Spleen (tissue), 11 donors: ENCODE data around the gene LEKR1. TPM values are rescaled to one million over a fixed set of nuclear protein-coding genes. Genes with fewer than 3 reads are reported as not detected.

Experiments
- DNase-seq: peaks from one replicate; pipeline ENCODE4 v3.0.0-alpha.2; 2020
- H3K27ac ChIP-seq, 8 donors: fragments of 200-600 bp; sonication (generic) in 7 of 8; 1 replicate in 4 of 8; 2 replicates in 4 of 8; pipeline versions ENCODE4 v1.5.0 to v1.8.0; 2016 to 2021; ENCODE audit warnings: inconsistent platforms in 4 of 8, mild to moderate bottlenecking in 4 of 8, moderate library complexity in 1 of 8
- H3K27me3 ChIP-seq, 7 donors: fragments of 200-600 bp; sonication (generic) in 6 of 7; replicated peaks in 1 of 7; 1 replicate in 4 of 7; 2 replicates in 3 of 7; pipeline versions ENCODE4 v1.5.0 to v1.8.0; 2016 to 2021; ENCODE audit warnings: inconsistent platforms in 3 of 7, mild to moderate bottlenecking in 1 of 7
- H3K36me3 ChIP-seq, 6 donors: fragments of 200-600 bp; sonication (generic) in 5 of 6; 1 replicate in 4 of 6; 2 replicates in 2 of 6; pipeline versions ENCODE4 v1.5.0 to v1.8.0; 2016 to 2021; ENCODE audit warnings: inconsistent platforms in 2 of 6
- H3K4me1 ChIP-seq, 6 donors: fragments of 200-600 bp; sonication (generic) in 5 of 6; 1 replicate in 3 of 6; 2 replicates in 3 of 6; pipeline versions ENCODE4 v1.5.0 to v1.8.0; 2016 to 2021; ENCODE audit warnings: inconsistent platforms in 3 of 6
- H3K4me3 ChIP-seq, 8 donors: fragments of 200-600 bp; sonication (generic) in 7 of 8; 1 replicate in 4 of 8; 2 replicates in 4 of 8; pipeline versions ENCODE4 v1.5.0 to v1.8.0; 2016 to 2021; ENCODE audit warnings: inconsistent platforms in 4 of 8, mild to moderate bottlenecking in 4 of 8, moderate library complexity in 2 of 8
- H3K9me3 ChIP-seq, 8 donors: fragments of 200-600 bp; sonication (generic) in 7 of 8; 1 replicate in 4 of 8; 2 replicates in 4 of 8; pipeline versions ENCODE4 v1.5.0 to v1.8.0; 2016 to 2021; ENCODE audit warnings: inconsistent platforms in 4 of 8
- CTCF ChIP-seq, 11 experiments: fragments of 200-600 bp in 7 of 11; fragments of 450-650 bp in 4 of 11; sonication (generic) in 4 of 11; IDR thresholded peaks in 8 of 11; conservative IDR thresholded peaks in 3 of 11; 1 replicate in 7 of 11; 2 replicates in 4 of 11; pipeline versions ENCODE4 v1.4.0 to v1.8.0; 2016 to 2021; ENCODE audit warnings: antibody characterized with exemption in 11 of 11, inconsistent platforms in 4 of 11, mild to moderate bottlenecking in 1 of 11
- POLR2A ChIP-seq, 3 donors: fragments of 450-650 bp; IDR thresholded peaks; one replicate each; pipeline ENCODE4 v1.5.1; 2017; ENCODE audit warnings: antibody characterized with exemption in 3 of 3, mild to moderate bottlenecking in 1 of 3
- POLR2AphosphoS5 ChIP-seq, 3 donors: sonication (generic); formaldehyde crosslinking; IDR thresholded peaks; one replicate each; pipeline ENCODE4 v1.5.1; 2017; ENCODE audit warnings: antibody characterized with exemption in 3 of 3
- WGBS, 5 donors: extraction: QIAGEN DNeasy Blood & Tissue Kit in 3 of 5; methylation state at CpG; one replicate each; pipeline versions ENCODE4 v1.1.5 to v1.1.7; 2013 to 2018; 5-methylcytosine and 5-hydroxymethylcytosine counted together
- intact Hi-C: fragments of 100-400 bp; cut with DNase I; formaldehyde crosslinking; loops from one replicate; pipeline ENCODE4 v1.15.0; 2023; ENCODE audit warnings: low total_unique reads
- polyA plus RNA-seq, 3 donors: library from polyadenylated mRNA; stranded (reverse); fragments of 200-250 nt; gene quantifications; one replicate each; pipeline ENCODE4 v1.2.1, GENCODE V29; 2013
- total RNA-seq, 7 donors: library from RNA; depleted of rRNA in 3 of 7; stranded (reverse); fragments of >200 nt in 3 of 7; fragmentation: NEBNext Ultra II Directional in 4 of 7; extraction: Animal tissue kit (Norgen Biotek cat#: 25700) in 4 of 7; gene quantifications; one replicate each; pipeline versions ENCODE4 v1.1.0 to v1.2.1, GENCODE V29; 2016 to 2021
- donor health status: healthy with polysubstance abuse.
- donor health status: DM: no; HTN: no; CAD: no; lungs with moderate emphysema.
- donor health status: DM: no; HTN: no; CAD: no.
- donor health status: Bipolar disorder and iron deficiency.
- donor health status: healthy.
- donor health status: DM: no; HTN: no; CAD: no.
- donor health status: DM: yes; HTN: yes; CAD: no.

The LEKR1 gene
- total and polyA plus RNA-seq, 10 donors: 0.48 to 7.5 (median 2.5) TPM

GRCh38 chr3:156974931-156975330 lies 148.8 kb downstream of the LEKR1 start:
- Histone ChIP-seq H3K4me1 (peaks cover 0 to 34% (median 4%) of the 10 kb centered on the region in 6 donors), H3K27ac (no peak overlapping the region), H3K36me3 (no peaks in the 10 kb centered on the region), H3K9me3 (no peaks in the 10 kb centered on the region), H3K4me3 (no peak overlapping the region), H3K27me3 (no peaks in the 10 kb centered on the region)
- intact Hi-C loops: no loop called here
- WGBS, 5 donors: 92 to 98% (median 97%) methylated on average over 1 of the region's 1 CpG
- DNase-seq: no peak
- TF ChIP-seq CTCF (IDR thresholded peaks at IDR 0.05 in 8 of 11, conservative IDR thresholded peaks at IDR 0.05 in 3 of 11) (no peak), POLR2A (IDR thresholded peaks at IDR 0.05) (no peak), POLR2AphosphoS5 (IDR thresholded peaks at IDR 0.05) (no peak)

GRCh38 chr3:156975721-156976120 lies 149.6 kb downstream of the LEKR1 start:
- DNase-seq: no peak
- H3K36me3 ChIP-seq: no peaks in the 10 kb centered on the region
- H3K4me1 ChIP-seq: peaks cover 0 to 34% (median 4%) of the 10 kb centered on the region in 6 donors
- H3K4me3 ChIP-seq: no peak overlapping the region
- H3K27me3 ChIP-seq: no peaks in the 10 kb centered on the region
- intact Hi-C loops: no loop called here
- 42 to 62% (median 56%) methylated on average over 1 of the region's 1 CpG for WGBS, 5 donors
- TF ChIP-seq CTCF (IDR thresholded peaks at IDR 0.05 in 8 of 11, conservative IDR thresholded peaks at IDR 0.05 in 3 of 11) (no peak), POLR2AphosphoS5 (IDR thresholded peaks at IDR 0.05) (no peak), POLR2A (IDR thresholded peaks at IDR 0.05) (no peak)
- H3K27ac ChIP-seq: no peak overlapping the region
- no peaks in the 10 kb centered on the region for H3K9me3 ChIP-seq

- Histone ChIP-seq H3K4me3 (no peak overlapping the region), H3K36me3 (no peaks in the 10 kb centered on the region), H3K27me3 (no peaks in the 10 kb centered on the region), H3K27ac (no peak overlapping the region), H3K4me1 (peaks cover 0 to 34% (median 4%) of the 10 kb centered on the region in 6 donors), H3K9me3 (no peaks in the 10 kb centered on the region)
- TF ChIP-seq CTCF (IDR thresholded peaks at IDR 0.05 in 8 of 11, conservative IDR thresholded peaks at IDR 0.05 in 3 of 11) (no peak), POLR2AphosphoS5 (IDR thresholded peaks at IDR 0.05) (no peak), POLR2A (IDR thresholded peaks at IDR 0.05) (no peak)
- DNase-seq: no peak
- WGBS, 5 donors: 88 to 95% (median 91%) methylated on average over 4 of the region's 4 CpGs
- intact Hi-C loops: no loop called here
These were observed 150.8 kb downstream of the LEKR1 start for GRCh38 chr3:156976933-156977332.

GRCh38 chr3:156978481-156978961 lies 152.4 kb downstream of the LEKR1 start:
- H3K4me1 ChIP-seq: peaks cover 0 to 34% (median 4%) of the 10 kb centered on the region in 6 donors
- 28 to 56% (median 43%) methylated on average over 2 of the region's 2 CpGs for WGBS, 5 donors
- H3K4me3 ChIP-seq: peak overlapping the region in 1 of 8 donors; percentile 24
- no peak for DNase-seq
- intact Hi-C loops: no loop called here
- H3K9me3 ChIP-seq: no peaks in the 10 kb centered on the region
- peak overlapping the region; percentile 37 to 84 (median 71) for H3K27ac ChIP-seq
- no peaks in the 10 kb centered on the region for H3K27me3 ChIP-seq
- H3K36me3 ChIP-seq: no peaks in the 10 kb centered on the region
- TF ChIP-seq CTCF (IDR thresholded peaks at IDR 0.05 in 8 of 11, conservative IDR thresholded peaks at IDR 0.05 in 3 of 11) (no peak), POLR2AphosphoS5 (IDR thresholded peaks at IDR 0.05) (no peak), POLR2A (IDR thresholded peaks at IDR 0.05) (no peak)
